GM12878 (cell line): ENCODE data around the gene VWA8. TPM values are rescaled to one million over a fixed set of nuclear protein-coding genes. Genes with fewer than 3 reads are reported as not detected.

ENCODE experiments used
- ATAC-seq: fragments of 200-7000 bp; cut with Tn5 transposase; 3 replicates; pipeline ENCODE4 v1.9.1; 2020; ENCODE audit warnings: mild to moderate bottlenecking, moderate library complexity
- BruUV-seq: library from RNA; stranded (reverse); fragments of 400-500 nt; replicated peaks from 2 replicates; lab custom pipeline; 2021; lab: Mats Ljungman, UMichigan
- CTCF ChIA-PET: fragments of 300-600 bp; sonication (Branson Sonifier 250); formaldehyde crosslinking; extraction: SDS; loops from one replicate; lab custom pipeline; 2021; ENCODE audit warnings: inconsistent platforms; lab: Yijun Ruan, JAX
- POLR2A ChIA-PET: fragments of 350-600 bp; formaldehyde crosslinking; extraction: SDS; loops from one replicate; lab custom pipeline; 2021; ENCODE audit warnings: inconsistent platforms; lab: Charles Lee
- RAD21 ChIA-PET: fragments of 300-600 bp; sonication (Branson Sonifier 250); formaldehyde crosslinking; loops from one replicate; lab custom pipeline; 2023; ENCODE audit warnings: antibody characterized with exemption; ENCODE audit not compliant: unreplicated experiment; lab: Charles Lee
- SMC1A ChIA-PET: fragments of 300-600 bp; sonication (Branson Sonifier 250); formaldehyde crosslinking; loops from one replicate; lab custom pipeline; 2023; ENCODE audit not compliant: unreplicated experiment, uncharacterized antibody; lab: Charles Lee
- DNase-seq: peaks from one replicate; pipeline ENCODE4 v3.0.0-alpha.2; 2011; ENCODE audit warnings: low read depth, low spot score
- FAIRE-seq: peaks from 3 replicates; lab custom pipeline; 2011; peaks lifted over from hg19 to GRCh38; lab: Jason Lieb, UNC
- H2AFZ ChIP-seq: 2 replicates; pipeline ENCODE4 v1.6.0; 2011; ENCODE audit warnings: low read depth, low read length, control low read depth; ENCODE audit not compliant: control insufficient read depth
- H3K27ac ChIP-seq: 2 replicates; pipeline ENCODE4 v1.5.1; 2011; ENCODE audit warnings: control low read depth; ENCODE audit not compliant: control insufficient read depth, insufficient read depth
- H3K27me3 ChIP-seq, 2 experiments: replicated peaks in 1 of 2; 2 replicates each; pipeline versions ENCODE4 v1.6.0 to v1.6.1; 2011; ENCODE audit warnings: low read length in 1 of 2; ENCODE audit not compliant: control insufficient read depth in 2 of 2, insufficient read depth in 2 of 2
- H3K36me3 ChIP-seq, 2 experiments: 2 replicates each; pipeline ENCODE4 v1.5.1; 2011; ENCODE audit warnings: low read length in 1 of 2; ENCODE audit not compliant: control insufficient read depth in 2 of 2, insufficient read depth in 2 of 2
- H3K4me1 ChIP-seq: 2 replicates; pipeline ENCODE4 v1.6.1; 2011; ENCODE audit warnings: mild to moderate bottlenecking, low read length, moderate library complexity, mixed read lengths; ENCODE audit not compliant: control insufficient read depth, insufficient read depth
- H3K4me2 ChIP-seq: 2 replicates; pipeline ENCODE4 v1.6.0; 2011; ENCODE audit warnings: control low read depth; ENCODE audit not compliant: control insufficient read depth, insufficient read depth
- H3K4me3 ChIP-seq: fragments of 200-600 bp; sonication (generic); 2 replicates; pipeline ENCODE4 v1.5.1; 2016
- H3K79me2 ChIP-seq: 2 replicates; pipeline ENCODE4 v1.6.0; 2011; ENCODE audit warnings: low read length; ENCODE audit not compliant: control insufficient read depth, insufficient read depth
- H3K9ac ChIP-seq: 2 replicates; pipeline ENCODE4 v1.8.0; 2011; ENCODE audit warnings: low read length, control low read depth, mixed read lengths; ENCODE audit not compliant: control insufficient read depth, insufficient read depth
- H3K9me3 ChIP-seq: replicated peaks from 3 replicates; pipeline ENCODE4 v1.5.1; 2011; ENCODE audit warnings: mild to moderate bottlenecking, low read length; ENCODE audit not compliant: control insufficient read depth, insufficient read depth
- H4K20me1 ChIP-seq: 2 replicates; pipeline ENCODE4 v1.6.0; 2011; ENCODE audit not compliant: control insufficient read depth, insufficient read depth
- EZH2 ChIP-seq: IDR thresholded peaks from 2 replicates; pipeline ENCODE4 v1.6.1; 2012; ENCODE audit warnings: low read depth, mild to moderate bottlenecking, control low read depth, inconsistent platforms, low read length, borderline replicate concordance; ENCODE audit not compliant: control insufficient read depth
- FOS ChIP-seq: IDR thresholded peaks from 3 replicates; pipeline ENCODE4 v1.6.1; 2011; ENCODE audit warnings: borderline replicate concordance; ENCODE audit not compliant: insufficient read length; ENCODE audit errors: extremely low read depth
- FOXM1 ChIP-seq: IDR thresholded peaks from 2 replicates; pipeline ENCODE4 v1.6.1; 2012; ENCODE audit warnings: low read depth, mild to moderate bottlenecking, inconsistent platforms, low read length, moderate library complexity
- IRF4 ChIP-seq: IDR thresholded peaks from 2 replicates; pipeline ENCODE4 v1.6.1; 2011; ENCODE audit warnings: low read depth, low read length
- JUND ChIP-seq: IDR thresholded peaks from 2 replicates; pipeline ENCODE4 v1.6.1; 2012; ENCODE audit warnings: low read depth, mild to moderate bottlenecking, low read length, improper control_type of control experiment, moderate library complexity
- MEF2A ChIP-seq: IDR thresholded peaks from 2 replicates; pipeline ENCODE4 v1.6.1; 2011; ENCODE audit warnings: low read depth, mild to moderate bottlenecking, low read length, moderate library complexity; ENCODE audit not compliant: insufficient read depth
- NFXL1 ChIP-seq: fragments of 450-650 bp; IDR thresholded peaks from 2 replicates; pipeline ENCODE4 v1.6.1; 2017; ENCODE audit warnings: antibody characterized with exemption, mild to moderate bottlenecking, borderline replicate concordance
- PAX8 ChIP-seq: fragments of 450-650 bp; IDR thresholded peaks from 2 replicates; pipeline ENCODE4 v1.6.1; 2017; ENCODE audit warnings: mild to moderate bottlenecking, moderate library complexity
- RAD21 ChIP-seq: IDR thresholded peaks from 2 replicates; pipeline ENCODE4 v1.6.1; 2011; ENCODE audit warnings: mild to moderate bottlenecking, low read depth, low read length, moderate library complexity; ENCODE audit not compliant: insufficient read depth
- SPI1 ChIP-seq: IDR thresholded peaks from 2 replicates; pipeline ENCODE4 v1.6.1; 2011; ENCODE audit warnings: low read depth, mild to moderate bottlenecking, low read length, moderate library complexity, borderline replicate concordance; ENCODE audit not compliant: insufficient read depth
- TARDBP ChIP-seq: IDR thresholded peaks from 2 replicates; pipeline ENCODE4 v1.6.1; 2016; ENCODE audit warnings: borderline replicate concordance
- TCF3 ChIP-seq: IDR thresholded peaks from 2 replicates; pipeline ENCODE4 v1.6.1; 2012; ENCODE audit warnings: low read depth, mild to moderate bottlenecking, low read length, borderline replicate concordance; ENCODE audit not compliant: insufficient read depth
- WGBS: methylation state at CpG from one replicate; pipeline ENCODE4 v1.1.6; 2016; ENCODE audit warnings: low lambda C conversion rate; ENCODE audit not compliant: insufficient replicate concordance, insufficient coverage; ENCODE audit errors: missing lambda C conversion rate; 5-methylcytosine and 5-hydroxymethylcytosine counted together
- in situ Hi-C: fragments of 300-500 bp; cut with MboI; formaldehyde crosslinking; loops from 9 replicates; pipeline ENCODE4 v1.14.3; 2018; ENCODE audit warnings: mixed read lengths
- intact Hi-C: fragments of 100-400 bp; cut with micrococcal nuclease; formaldehyde crosslinking; loops from one replicate; pipeline ENCODE4 v1.14.2; 2022; ENCODE audit not compliant: unreplicated experiment
- polyA plus RNA-seq, 11 experiments: library from polyadenylated mRNA; depleted of rRNA in 4 of 11; unstranded in 6 of 11; stranded (reverse) in 5 of 11; fragments of >200 nt; fragmentation: Nextera tagmentation in 4 of 11; fragmentation: Illumina TruSeq in 1 of 11; extraction: Ambion mirVana in 4 of 11; extraction: Trizol in 1 of 11; gene quantifications; 1 replicate in 1 of 11; 2 replicates in 10 of 11; pipeline versions ENCODE4 v1.2.1 to v1.2.3, GENCODE V29; 2011 to 2016; ENCODE audit warnings: inconsistent platforms in 2 of 11, missing spikeins in 2 of 11, low read depth in 1 of 11
- total RNA-seq, 4 experiments: library from RNA; depleted of rRNA in 3 of 4; stranded (reverse); fragments of >200 nt in 3 of 4; fragmentation: Illumina TruSeq in 1 of 4; extraction: Trizol in 1 of 4; gene quantifications; 2 replicates each; pipeline versions ENCODE4 v1.2.1 to v1.2.3, GENCODE V29; 2013 to 2021
- TF ChIP-seq, protein P1 (sequence below): IDR thresholded peaks from 2 replicates; pipeline ENCODE4 v1.6.1; 2011; ENCODE audit warnings: borderline replicate concordance, low read depth, mild to moderate bottlenecking, moderate library complexity, mixed read lengths, low read length; ENCODE audit not compliant: insufficient read depth; ENCODE audit errors: extremely low read length

The VWA8 gene
- total and polyA plus RNA-seq, 10 of the 15 experiments (the other 5 are each of a cell fraction or from before 2014, with no cell fraction given), result 3.0 to 21.8 (median 13.5) TPM

DNA sequence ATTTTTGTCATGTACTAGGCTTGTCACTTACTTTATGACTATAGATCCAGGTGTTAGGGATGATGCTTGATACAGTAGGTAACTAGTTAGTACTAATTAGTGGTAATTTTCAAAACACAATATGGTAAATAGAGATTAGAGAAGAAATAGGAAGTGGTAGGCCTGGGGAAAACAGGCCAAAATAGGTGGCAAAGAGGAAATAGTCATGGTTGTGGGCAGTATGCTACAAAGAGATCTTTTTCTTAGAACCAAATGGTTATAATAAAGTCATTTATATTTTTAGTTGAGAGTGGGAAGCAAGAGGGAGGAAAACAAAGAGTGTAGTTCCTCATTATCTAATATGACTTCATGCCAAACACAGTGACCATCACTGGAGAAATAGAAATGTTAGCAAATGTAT is 9.1 kb upstream of the VWA8 start (continued):
- peak; percentile 47; the same call in 1 of the 2 replicates for TF ChIP-seq SPI1
- no peak for TF ChIP-seq EZH2
- no peak for TF ChIP-seq MEF2A
- TF ChIP-seq IRF4, result no peak
- no peak for TF ChIP-seq JUND
- TF ChIP-seq RAD21, result no peak
- TF ChIP-seq TARDBP, result no peak
- no peak for TF ChIP-seq TCF3
- no peak for TF ChIP-seq FOXM1

- ChIA-PET SMC1A (no interaction called here), POLR2A (no interaction called here), CTCF (no interaction called here), RAD21 (no interaction called here)
- H3K79me2 ChIP-seq, result no peaks in the 10 kb centered on the region
- BruUV-seq, result no TSS peak
- no peak overlapping the region for H3K4me3 ChIP-seq
- no peak overlapping the region for H3K4me2 ChIP-seq
- WGBS, result 89% methylated on average over 4 of the region's 4 CpGs
- ATAC-seq (no peak), FAIRE-seq (no peak), DNase-seq (no peak)
- no peaks in the 10 kb centered on the region for H3K9me3 ChIP-seq
- H3K27ac ChIP-seq, result no peak overlapping the region
- TF ChIP-seq FOS (no peak), NFXL1 (no peak), PAX8 (no peak)
- TF ChIP-seq, protein P1, sequence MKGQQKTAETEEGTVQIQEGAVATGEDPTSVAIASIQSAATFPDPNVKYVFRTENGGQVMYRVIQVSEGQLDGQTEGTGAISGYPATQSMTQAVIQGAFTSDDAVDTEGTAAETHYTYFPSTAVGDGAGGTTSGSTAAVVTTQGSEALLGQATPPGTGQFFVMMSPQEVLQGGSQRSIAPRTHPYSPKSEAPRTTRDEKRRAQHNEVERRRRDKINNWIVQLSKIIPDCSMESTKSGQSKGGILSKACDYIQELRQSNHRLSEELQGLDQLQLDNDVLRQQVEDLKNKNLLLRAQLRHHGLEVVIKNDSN, result no peak
- intact Hi-C loops (no loop called here), in situ Hi-C loops (no loop called here)
- no peaks in the 10 kb centered on the region for H3K36me3 ChIP-seq
- H3K4me1 ChIP-seq, result no peaks in the 10 kb centered on the region
- H3K27me3 ChIP-seq, result no peaks in the 10 kb centered on the region
- no peaks in the 10 kb centered on the region for H4K20me1 ChIP-seq
- H3K9ac ChIP-seq, result no peak overlapping the region
- no peak overlapping the region for H2AFZ ChIP-seq
Measured at GRCh38 chr13:41969072-41969471, 8.2 kb upstream of the VWA8 start.
